Retinal pigment epithelial cell (primary cell): ENCODE measurements around the gene NOL6.

Experiments used
- DNase-seq: peaks from one replicate; pipeline ENCODE4 v3.0.0-alpha.2; 2010; ENCODE audit warnings: low read depth
- H3K4me3 ChIP-seq: 2 replicates; pipeline ENCODE4 v1.5.1; 2011; ENCODE audit warnings: mild to moderate bottlenecking, low read length, control low read depth, moderate library complexity
- CTCF ChIP-seq: conservative IDR thresholded peaks from 2 replicates; pipeline ENCODE4 v1.5.1; 2011; ENCODE audit warnings: low read depth, low read length, control low read depth, inconsistent platforms

The NOL6 gene

GRCh38 chr9:33435821-33436277 lies 37.9 kb downstream of the NOL6 start:
- H3K4me3 ChIP-seq, result no peak overlapping the region
- no peak for DNase-seq
- TF ChIP-seq CTCF, result no peak

DNA sequence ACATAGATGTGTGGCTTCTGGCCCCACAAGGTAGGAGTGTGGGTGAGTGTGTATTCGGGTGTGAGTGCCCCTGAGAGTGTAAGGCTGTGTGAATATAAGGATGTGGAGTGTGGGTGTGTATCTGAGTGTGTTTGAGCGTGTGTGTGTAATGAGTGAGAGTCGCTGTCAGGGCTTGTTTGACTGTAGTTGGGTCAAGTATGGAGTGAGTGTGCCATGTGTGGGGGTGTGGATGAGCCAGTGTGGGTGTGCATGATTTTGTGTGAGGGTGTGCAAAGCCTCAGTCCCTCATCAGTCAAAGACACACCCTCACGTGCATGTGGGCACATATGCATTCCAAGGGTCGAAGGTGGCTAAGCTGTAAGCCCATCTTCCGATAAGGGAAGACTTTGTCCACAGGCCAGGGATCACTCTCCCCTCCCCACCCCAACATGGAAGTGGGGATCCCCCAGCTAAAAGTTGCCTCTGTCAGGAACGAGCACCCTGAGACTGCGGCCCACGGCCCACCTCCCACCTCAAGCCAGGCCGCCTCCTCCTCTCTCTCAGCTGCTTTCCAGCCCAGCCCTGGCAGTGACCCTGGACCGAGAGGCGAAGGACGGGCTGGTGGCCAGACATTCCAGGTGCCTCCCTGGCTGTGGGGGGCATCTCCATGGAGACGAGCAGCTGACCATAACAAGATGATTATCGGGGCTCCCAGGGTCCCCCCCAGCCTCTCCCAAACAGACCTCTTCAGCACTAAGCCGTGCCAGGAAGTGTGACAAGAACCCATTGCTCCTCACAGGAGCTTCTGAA lies 39.2 kb downstream of the NOL6 start:
- no peak overlapping the region for H3K4me3 ChIP-seq
- no peak for DNase-seq
- no peak for TF ChIP-seq CTCF

GRCh38 chr9:33433871-33434270 lies 39.9 kb downstream of the NOL6 start:
- no peak for DNase-seq
- H3K4me3 ChIP-seq, result no peak overlapping the region
- TF ChIP-seq CTCF, result no peak

- no peak for DNase-seq
- H3K4me3 ChIP-seq, result no peak overlapping the region
- no peak for TF ChIP-seq CTCF
Observed at GRCh38 chr9:33431420-33431819, 42.3 kb downstream of the NOL6 start.

DNA sequence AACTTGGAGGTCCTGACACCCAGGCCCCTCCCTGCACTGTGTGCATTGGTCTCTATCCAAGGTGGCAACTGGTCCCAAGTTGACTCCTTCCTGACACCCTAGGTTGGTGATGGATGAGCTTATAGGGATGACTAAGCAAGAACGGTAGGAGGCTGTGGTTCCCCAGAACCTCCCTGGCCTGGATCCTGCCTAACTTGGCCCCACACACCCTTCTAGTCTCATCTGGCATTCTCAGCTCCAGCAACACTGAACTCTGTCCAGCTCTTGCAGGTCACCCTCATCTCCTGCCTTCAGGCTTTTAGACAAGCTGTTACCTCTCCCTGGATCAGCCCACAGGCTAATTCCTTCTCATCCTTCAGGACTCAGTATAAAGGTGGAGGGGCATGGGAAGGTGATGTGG lies 42.8 kb downstream of the NOL6 start:
- no peak overlapping the region for H3K4me3 ChIP-seq
- DNase-seq, result no peak
- no peak for TF ChIP-seq CTCF

DNA sequence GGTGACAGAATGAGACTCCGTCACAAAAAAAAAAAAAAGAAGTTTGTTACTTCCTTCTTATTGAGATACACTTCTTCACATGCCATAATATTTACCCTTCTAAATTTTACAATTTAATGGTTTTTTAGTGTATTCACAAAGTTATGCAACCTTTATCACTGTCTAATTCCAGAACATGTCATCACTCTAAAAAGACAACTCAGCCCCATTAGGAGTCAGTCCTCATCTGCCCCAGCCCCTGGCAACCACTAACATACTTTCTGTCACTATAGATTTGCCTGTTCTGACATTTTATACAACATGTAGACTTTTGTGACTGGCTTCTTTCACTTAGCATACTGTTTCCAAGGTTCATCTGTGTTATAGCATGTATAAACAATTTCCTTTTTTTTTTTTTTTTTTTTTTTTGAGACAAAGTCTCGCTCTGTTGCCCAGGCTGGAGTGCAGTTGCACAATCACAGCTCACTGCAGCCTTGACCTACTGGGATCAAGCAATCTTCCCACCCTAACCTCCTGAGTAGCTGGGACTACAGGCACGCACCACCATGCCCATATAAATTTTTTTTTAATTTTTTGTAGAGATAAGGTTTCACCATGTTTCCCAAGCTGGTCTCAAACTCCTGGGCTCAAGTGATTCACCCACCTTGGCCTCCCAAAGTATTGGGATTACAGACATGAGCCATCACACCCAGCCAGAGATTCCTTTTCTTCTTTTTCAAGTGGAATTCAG lies 44.3 kb downstream of the NOL6 start:
- no peak for DNase-seq
- H3K4me3 ChIP-seq, result no peak overlapping the region
- TF ChIP-seq CTCF, result no peak
